A549 treated with RU486 at 1 μM for 4 hours (cell line): ENCODE results near the gene DHX9. TPM values are rescaled to one million over a fixed set of nuclear protein-coding genes. Genes with fewer than 3 reads are reported as not detected.

Experiments
- total RNA-seq: library from RNA; stranded (reverse); fragments of 200-300 nt; extraction: Qiagen RNA extraction; gene quantifications from 5 replicates; pipeline ENCODE4 v1.2.3, GENCODE V29; 2022; ENCODE audit warnings: low read depth

The DHX9 gene
- total RNA-seq, result 157 to 187 TPM (median 175 TPM) in 5 replicates

GRCh38 chr1:182839209-182840066, at the start of gene DHX9:
TSS of gene DHX9 (plus strand) at chr1:182839347. CDS start at chr1:182842567, 3,220 bp downstream.

Other genes starting within 250 kb of the DHX9 start
- gene RGS16, start 235.0 kb upstream of the DHX9 start, total RNA-seq, result 0.17 to 0.37 TPM (median 0.34 TPM) in 5 replicates
- gene RGS8, start 154.8 kb upstream of the DHX9 start, total RNA-seq, result not detected in 5 replicates
- 0.57 to 1.5 TPM (median 0.79 TPM) in 5 replicates for gene NPL, start 49.6 kb upstream of the DHX9 start, total RNA-seq
- gene SHCBP1L, start 113.8 kb downstream of the DHX9 start, total RNA-seq, result not detected in 5 replicates
- gene LAMC1, start 184.1 kb downstream of the DHX9 start, total RNA-seq, result 101 to 130 TPM (median 110 TPM) in 5 replicates